Measurements from ENCODE around the gene AHNAK2.
A peak's percentile ranks its signal among the peaks of the same experiment; 100 is the strongest.

AHNAK2 gene

DNA sequence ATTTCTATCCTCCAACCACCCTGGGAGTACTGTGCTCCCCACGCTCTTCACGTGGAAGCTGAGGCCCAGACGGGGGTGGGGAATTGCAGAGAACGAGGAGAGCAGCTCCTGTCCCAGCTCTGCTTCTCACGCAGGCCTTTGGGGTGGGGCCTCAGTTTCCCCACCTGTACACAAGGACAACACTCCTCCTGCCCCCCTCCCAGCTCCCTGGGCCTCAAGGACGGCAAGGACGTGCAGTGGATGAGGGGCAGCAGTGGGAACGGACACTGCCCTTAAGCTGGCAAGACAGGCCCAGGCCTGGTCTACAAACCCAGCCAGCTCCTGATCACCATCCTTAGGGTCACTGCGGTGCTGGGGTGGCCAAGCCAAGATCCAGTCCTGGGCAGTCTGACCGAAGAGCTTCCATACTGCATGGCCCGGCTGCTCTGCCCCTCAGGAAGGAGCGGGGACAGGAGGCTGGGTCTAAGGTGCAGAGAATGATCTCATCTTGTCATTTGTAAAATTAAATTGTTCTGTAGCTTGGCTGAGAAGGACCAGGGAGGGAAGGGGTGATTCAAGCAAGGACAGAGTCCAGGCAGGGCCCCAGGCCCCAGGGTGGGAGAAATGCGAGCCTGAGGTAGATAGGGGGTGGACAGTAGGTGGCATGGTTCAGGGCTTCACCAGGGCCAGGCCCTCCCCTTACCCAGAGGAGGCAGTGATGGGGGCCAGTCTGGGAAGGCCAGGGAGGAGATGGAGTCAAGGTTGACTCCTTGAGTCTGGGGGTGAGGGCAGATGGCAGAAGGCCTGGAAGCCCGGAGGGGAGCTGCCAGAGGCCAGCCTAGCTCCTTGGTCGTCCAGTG is 6.1 kb upstream of the AHNAK2 start:
- DNase-seq, result no peak

DNA sequence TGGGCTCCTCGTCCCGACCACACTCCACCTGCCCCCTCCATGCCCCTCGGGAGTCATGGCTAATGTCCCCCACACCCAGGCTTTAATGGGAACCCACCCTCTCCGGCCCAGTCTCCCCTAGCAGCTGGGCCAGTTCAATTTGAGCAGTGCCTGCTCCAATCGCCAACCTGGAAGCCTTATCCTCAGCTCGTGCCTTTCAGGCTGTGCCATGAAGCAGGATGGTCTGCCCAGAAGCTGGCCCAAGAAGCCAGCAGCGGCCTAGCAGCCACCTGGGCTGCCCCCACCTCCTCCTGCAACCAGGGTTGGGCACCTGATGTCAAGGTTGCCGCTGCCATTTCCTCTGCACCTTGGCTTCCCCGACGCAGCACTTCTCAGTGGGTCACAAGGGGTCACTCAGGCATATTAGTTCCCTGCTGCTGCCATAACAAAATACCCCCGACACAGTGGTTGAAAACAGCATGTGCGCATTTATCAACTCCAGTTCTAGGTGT is 5.1 kb upstream of the AHNAK2 start:
- DNase-seq, result no peak

DNA sequence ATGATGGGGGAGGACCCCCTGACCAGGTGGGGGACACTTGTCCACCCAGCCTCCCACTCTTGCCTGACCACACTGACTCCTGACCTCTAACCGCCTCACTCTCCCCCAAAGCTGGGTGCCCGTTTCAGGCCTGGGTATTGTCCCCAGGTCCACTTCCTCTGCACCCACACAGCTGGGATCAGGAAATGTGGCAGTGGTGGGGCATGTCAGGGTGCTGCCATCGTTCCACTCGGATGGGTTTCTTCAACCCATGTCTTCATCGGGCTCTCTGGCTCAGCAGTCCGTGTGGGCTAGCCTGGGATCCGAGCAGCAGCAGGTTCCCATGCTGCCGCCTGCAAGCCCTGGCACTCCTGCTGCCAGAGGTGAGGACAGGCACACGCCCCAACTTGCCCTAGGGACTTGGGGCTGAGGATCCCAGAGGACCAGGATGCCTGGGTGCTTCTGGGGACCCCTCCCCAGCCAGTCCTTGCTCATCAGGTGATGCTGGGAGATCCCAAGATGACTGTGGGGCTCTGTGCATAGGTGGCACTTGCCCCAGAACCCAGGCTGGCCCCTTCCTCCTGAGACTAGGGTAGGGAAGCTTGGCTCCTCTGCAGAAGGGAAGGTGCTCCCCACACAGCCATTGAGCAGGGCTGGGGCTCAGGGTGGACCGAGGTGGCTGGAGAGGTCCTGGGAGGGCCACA is 4.5 kb upstream of the AHNAK2 start:
- DNase-seq, result no peak

DNA sequence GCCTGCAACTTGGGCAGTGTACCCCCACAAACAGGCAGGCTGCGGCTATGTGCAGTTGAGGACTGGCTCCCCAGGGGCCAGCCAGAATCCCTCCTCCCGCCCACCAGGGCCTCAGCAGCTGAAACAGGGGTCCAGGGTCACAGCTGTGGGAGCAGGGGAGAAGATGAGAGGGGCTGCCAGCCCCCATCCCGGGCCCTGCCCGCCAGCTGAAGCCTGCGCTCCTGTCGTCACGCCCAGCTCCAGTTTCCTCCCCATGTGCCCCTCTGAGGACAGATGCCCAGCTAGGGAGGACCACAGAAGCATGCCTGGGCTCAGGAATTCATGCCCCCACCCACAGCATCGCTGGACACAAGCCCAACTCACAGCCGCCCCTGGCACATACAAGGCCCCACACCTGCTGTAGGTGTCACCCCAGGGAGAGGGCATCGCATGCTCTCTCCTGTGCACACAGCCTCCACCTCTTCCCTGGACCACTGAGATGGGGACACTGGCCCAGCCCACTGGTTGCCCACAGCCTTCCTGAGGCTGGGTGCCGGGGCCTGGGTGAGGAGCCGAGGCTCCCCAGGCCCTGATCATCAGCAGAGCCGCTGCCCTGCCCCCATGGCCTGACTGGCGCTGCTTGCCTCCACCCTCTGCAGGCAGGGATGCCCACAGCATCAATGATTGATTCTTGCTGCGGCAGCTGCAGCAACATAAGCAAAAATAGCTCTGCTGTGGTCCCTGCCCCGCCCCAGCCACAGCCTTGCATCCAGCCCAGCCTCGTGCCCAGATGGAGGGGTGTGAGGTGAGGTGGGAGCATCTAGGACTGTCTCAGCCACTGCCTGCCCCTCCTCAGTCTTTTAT is 3.7 kb upstream of the AHNAK2 start:
- no peak for DNase-seq

DNA sequence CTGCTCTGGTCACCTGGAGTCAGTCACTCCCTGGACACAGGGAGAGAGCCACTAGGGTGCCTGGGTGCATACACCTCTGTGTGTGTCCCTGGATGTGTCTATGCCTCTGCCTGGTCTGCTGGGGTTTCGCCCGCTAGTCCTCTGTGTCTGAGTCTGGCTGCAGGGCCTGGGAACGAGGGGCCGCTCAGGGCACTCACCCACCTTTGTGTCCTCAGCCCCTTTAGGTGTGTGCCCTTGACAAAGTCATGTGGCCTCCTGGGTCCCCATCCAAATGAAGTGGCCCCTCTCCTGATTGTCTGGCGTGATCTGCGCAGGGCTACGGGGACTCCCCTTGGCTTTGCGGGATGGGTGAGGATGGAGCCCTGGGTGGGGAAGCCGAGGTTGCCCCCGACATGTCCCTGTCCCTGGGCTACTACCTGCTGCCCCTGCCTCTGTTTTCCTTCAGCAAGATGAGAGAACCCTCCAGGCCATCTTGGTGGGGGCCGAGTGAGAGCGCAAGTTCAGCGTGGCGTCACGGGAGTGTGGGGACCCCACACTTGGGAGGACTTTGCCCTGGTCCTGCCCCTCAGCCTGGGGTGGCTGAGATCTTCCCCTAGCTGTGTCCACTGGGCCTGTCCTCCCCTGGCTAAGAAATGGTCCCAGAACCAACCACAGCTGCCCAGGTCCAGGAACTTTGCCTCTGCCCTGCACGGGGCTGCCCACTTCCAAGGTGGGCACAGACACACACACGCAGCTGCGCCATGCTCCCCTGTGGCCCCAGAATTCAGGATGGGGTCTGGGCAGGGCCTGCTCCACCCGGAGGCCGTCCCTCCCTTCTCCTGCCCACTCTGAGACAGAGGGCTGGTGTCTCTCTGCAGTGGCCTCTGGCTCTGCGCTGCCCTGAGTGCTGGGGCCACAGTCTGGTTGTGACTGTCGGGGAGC is 2.7 kb upstream of the AHNAK2 start:
- no peak for DNase-seq

DNA sequence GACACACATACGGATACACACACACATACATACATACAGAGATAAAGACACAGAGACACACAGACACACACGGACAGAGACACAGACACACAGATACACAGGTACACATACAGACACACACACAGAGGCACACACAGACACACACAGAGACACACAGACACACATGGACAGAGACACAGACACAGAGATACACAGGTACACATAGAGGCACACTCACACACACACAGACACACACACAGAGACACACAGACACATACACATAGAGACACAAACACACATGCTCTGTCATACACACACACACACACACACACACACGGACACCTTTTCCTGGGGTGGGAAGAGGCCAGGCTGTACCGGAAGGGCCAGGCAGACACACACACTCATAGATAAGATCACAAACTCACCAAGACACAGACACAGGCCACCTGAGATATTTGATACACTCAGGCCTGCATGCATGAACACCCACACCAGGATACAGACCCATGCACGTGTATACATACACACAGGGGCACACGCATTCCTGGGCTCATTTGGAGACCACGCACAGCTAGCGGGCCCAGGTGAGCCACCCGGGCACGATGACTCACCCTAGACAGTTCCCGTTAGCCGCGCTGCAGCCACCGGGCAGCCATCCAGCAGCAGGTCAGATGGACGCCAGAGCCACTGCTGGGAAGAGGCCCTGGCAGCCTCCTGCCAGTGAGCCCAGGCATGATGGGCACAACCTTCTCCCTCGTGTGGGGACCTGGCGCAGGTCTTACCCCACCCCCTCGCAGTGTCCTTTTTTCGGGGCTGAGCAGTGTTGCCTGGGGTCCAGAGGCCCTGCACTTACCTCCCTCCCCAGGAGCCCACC is 1.8 kb upstream of the AHNAK2 start:
- no peak for DNase-seq

DNA sequence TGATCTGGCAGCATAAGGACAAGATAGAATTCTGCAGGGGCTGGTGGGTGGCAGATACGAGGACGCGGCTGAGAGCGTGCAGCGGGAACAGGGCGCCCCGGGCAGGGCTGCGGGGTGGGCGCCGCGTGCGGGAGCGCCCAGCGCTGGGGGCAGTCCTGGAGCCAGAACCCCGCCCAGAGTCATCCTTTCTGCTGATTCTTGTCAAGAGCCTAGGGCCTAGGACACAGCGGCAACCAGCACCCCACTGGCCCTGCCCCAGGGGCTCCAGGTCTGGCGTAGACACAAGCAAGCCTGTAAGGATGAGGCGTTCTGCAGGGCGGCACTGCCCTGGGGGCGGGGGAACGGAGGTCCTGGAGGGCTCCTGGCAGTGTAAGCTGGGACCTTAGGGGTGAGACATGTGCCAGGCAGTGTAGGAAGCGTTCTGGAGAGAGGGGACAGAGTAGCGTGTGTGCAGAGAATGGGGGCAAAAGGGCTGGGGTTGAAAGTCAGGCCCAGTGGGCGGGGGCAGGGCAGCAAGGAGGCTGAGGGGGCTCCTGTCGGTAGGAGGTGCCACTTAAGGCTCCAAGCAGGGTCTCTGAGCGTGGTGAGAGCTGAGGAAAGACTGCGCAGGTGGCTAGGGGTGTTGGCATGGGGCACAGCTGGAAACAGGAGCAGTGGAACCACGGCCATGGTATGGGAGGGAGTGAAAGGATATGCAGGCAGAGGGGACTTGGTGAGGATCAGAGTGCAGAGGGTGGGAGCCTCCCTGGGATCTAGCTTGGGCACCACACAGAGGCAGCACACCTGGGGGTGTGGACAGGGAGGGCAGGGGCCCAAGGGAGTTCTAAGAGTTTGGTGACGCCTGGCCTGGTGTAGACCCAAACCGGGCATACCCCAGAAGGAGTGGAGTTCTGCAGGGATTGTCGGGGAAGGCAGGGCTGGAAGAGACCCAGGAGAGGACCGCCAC is 845 bp upstream of the AHNAK2 start:
- no peak for DNase-seq

DNA sequence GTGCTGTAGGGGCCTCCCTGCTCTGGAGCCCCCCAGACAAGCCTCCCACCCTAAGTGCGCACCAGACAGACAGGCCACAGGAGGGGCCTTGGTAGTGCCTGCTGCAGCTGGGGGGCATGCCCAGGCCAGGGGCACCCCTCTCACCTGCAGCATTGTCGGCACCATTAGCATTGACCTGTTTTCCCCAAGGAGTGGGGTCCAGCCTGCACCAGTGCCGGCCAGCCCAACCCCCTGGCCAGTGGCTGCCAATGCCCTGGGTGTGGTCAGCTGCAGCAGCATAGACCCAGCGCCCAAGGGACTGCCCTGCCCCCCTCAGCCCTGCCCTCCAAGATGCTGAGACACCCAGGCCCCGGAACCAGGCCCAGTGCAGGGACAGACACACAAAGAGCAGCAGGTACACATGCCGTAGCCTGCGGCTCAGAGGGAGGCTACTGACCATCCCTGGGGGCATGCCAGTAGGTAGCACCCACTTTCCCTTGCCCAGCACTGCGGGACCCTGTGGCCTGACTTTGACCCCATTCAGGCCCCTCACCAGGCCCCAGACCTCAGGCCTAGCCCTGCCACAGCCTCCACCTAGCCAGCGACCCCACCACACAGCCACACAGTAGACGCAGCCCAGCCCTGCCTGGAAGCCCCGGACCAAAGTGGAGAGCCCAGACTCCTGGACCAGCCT is 1.0 kb downstream of the AHNAK2 start:
- no peak for DNase-seq

DNA sequence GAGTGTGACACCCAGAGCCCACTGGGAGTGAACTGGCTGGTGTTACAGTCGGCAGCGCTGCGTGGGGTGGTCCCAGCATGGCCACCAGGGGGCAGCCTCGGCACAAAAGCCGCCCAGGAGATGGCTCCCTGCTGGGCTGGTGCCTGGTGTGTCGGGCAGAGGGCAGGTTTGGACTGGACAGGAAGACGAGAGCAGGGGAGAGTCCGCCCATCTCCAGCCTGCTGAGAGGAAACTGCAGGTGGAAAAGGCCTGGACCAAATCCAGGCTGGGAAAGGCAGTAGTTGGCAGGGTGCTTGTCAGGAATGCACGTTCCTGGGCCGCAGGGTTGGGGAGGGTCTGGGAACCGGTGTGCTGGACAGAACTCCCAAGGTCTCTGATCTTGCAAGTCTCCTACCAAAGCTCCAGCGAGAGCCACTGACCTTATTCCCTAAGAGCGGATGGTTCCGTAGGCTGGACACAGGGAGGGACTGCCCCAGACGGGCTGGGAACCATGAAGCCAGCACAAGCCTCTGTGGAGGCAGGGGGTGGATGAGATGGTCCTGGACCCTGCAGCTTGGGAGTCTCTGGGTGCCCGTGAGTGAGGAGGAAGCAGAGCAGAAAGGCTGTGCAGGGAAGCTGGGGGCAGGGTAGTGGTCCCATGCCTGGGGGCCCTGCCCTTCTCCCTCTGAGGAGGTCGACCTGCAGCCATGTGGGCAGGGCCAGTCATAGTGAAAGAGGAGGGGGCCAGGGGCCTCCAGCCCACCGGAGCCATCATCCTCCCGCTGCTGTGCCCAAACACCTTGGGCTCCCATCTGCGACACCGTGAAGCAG is 1.8 kb downstream of the AHNAK2 start:
- DNase-seq, result peak; percentile 90

DNA sequence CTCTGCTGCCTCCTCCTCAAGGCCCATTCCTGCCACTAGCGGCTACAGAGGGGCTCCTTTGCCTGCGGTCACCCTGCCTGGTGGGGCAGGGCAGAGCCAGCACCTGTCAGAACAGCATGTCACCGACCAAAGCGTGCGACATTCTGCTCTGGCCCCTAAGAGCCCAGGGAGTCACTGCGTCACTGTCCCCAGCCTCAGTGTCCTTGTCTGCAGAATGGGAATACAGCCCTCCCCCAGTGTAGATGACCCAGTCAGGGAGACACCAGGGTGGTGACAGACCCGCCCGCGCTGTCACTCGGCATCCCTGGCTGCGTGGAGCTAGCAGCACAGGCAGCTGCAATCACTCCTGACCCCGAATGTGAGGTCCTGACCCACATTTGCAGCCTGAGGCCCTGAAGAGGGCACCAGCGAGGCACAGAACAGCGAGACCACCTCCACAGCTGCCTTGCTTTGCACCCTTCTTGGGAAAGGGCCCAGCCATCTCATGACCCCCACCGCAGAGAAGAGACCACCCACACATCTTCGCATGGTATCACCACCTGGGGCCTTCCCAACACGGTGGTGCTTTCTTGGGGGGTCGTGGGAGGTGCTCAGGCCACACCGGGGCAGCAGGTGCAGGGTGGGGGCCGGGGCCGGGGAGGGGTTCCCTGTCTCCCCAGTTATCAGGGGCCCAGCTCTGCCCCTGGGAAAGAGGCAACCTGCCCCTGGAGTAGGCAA is 2.5 kb downstream of the AHNAK2 start:
- peak; percentile 37 for DNase-seq

DNA sequence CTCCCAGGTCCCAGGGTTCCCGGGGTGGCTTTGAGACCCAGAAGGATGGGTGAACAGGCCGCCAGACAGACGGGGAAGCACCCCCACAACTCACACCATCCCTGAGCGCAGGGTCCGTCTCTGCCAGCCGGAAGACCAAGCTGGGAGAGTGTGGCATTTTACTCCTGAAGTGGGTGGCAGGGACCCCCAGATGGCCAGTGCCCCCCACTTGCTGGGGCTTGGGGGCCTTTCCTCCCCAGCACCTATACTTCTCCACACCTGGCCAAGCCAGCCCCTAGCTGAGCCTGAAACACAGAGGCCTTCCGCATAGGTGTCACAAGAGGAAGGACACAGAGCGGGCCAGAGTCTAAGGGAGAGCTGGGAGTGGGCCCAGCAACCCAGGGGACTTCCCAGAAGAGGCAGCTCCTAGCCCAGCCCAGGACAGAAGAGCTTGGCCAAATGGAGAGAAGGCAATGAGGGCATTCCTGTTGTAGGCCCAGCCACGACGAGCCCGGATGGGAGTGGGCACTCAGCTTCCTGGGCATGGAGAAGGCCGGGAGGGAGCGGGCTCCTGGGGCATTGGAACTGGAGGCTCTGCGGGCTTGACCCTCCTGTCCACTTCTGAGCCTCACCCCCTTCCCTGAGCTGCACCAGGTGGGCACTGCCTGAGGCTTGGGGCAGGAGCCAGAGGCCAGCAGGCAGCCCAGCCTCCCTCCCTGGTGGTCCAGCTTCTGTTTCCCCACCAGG is 3.3 kb downstream of the AHNAK2 start:
- DNase-seq, result no peak

DNA sequence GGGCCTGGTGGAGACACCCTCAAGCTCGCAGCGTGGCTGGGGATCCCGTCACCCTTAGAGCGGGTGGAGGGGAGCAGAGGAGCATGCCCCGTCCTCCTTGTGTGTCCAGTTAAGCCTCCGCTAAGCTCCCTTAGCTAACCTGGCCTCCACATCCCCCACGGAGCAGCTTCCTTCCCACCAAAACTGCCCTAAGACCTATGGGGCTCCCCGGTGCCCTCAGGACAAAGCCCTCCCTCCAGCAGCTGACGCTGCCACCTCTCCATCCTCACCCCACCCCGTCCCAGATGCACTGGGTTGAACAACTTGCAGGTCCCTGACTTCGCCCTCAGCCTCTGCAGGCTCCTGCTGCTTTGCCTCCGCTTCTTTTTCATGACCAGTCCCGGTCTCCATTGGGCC is 4.0 kb downstream of the AHNAK2 start:
- no peak for DNase-seq

DNA sequence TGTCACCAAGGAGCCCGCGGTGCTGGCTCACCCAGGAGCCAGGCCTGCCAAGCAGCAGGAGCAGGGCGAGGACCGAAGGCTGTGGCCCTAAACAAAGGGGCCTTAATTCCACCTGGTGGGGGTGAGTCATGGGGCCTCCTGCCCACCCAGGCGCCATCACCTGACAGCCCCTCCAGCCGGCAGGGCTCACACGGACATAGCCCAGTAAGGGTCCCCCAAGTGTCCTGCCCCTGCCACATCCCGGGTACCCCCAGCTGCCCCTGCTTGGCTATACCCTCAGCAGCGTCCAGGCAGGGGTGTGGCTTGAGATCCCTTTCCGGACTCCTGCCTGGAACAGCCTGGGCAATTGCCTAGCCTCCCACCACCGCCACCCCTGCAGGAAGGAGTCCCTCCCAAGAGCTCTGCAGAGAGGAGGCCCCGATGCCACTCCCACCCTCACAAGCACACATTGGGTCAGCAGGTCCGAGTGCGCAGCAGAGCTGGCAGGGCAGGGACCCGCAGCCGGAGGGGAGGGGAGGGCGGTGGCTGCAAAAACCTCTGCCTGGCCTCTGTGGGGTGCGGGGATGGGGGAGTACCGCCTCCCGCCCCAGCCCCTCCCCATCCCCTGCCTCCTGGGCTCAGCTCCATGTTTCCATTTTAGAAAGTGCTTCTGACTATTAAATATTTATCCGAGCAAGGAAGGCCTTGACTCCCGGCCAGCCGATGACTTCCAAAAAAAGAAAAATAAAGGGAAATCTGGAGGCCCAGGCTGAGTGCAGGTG is 4.6 kb downstream of the AHNAK2 start:
- DNase-seq, result no peak

DNA sequence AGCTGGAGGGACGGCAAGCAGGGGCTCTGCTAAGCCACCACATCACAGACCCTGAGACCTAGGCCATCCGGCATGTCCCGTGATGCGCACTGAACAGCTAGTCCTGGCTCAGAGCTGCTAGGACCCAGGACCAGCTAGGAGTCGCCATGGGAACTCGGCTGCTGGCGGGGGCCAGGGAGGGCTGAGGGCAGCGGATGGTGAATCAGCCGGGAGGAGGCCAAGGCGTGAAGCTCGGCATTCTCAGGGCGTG is 5.1 kb downstream of the AHNAK2 start:
- DNase-seq, result no peak

DNA sequence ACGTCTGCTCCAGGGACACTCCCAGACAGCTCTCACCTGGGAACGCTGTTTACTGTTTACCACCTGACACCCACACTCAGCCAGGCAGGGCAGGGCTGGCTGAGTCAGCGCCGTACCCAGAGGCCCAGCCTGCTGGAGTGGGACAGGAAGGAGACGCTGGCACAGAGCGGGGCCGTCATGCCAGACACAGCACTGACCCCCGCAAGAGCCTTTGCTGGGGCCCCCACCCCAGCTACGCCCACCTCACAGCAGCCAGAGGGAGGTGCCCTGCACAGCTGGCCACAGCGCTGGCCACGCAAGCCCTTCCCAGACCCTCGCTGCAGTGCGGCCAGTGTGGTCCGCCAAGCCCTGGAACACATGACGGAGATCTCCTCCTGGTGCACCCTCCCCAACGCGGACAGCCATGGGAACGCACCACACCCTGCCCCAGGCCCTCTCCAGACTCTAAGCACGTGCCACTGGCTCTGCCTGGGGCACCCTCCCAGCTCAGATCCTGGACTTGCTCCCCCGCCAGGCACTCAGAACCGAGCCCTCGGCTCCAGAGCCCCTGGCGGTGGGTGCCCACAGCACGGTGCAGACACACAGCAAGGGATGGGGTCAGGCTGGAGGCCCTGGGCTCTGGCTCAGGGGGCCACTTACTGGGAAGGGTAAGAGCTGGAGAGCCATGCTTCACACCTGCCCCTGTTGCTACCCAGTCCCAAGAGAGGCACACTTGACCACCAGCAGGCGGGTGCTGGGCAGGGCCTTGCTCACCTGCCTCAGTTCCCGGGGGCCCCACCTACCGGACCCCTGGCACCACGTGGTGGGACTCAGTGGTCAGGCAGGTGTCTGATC is 5.7 kb downstream of the AHNAK2 start:
- no peak for DNase-seq

Data from activated CD4-positive, alpha-beta T cell treated with anti-CD3 and anti-CD28 coated beads, Interleukin-2, Interleukin-6, amounts not matched to agents 100 ng/mL and 50 ng/mL, durations not matched to agents 16 hours and 8 hours (primary cell).